HG02938 (cell line): Measurements from ENCODE around the gene CSNK2A2.

ENCODE experiments used
- ATAC-seq: cut with Tn5 transposase; IDR thresholded peaks from one replicate; pipeline ENCODE4 v1.9.1; 2021; ENCODE audit warnings: mild to moderate bottlenecking, moderate library complexity; ENCODE audit not compliant: unreplicated experiment

Gene CSNK2A2

GRCh38 chr16:58200004-58200797, 2.3 kb upstream of the CSNK2A2 start:
- no peak for ATAC-seq

GRCh38 chr16:58198803-58199411, 1.0 kb upstream of the CSNK2A2 start:
- ATAC-seq = no peak

DNA sequence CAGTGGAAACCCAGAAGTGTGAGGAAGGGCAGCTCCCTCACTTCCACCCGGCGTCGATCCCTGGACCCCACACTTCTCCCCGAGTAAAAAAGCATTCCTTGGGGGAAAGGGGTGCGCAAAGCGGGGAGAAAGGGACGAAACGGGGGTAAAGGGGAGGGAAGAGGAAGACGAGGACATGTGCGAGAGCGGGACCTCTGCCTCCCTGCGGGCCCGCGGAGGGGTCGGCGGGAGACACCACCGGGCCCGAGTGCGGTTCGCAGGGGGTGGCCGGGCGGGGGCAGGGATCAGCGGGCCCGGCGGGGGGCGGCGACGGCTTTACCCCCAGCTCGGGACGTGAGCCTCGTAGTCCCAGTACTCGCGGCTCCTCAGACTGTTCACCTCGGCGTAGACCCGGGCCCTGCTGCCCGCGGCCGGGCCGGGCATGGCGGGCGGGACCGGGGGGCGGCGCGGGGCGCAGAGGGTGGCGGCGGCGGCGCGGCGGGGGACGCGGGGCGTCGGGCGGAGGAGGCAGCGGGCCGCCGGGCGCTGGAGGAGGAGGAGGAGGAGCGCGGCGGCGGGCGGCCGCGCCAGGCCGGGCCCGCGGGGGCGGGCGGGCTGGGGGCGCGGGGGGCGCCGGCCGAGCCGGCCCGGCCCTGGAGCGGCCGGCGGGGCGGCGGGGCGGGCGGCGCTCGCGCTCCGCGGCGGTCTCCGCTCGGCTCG, 443 bp downstream of the CSNK2A2 start:
- ATAC-seq = peak; percentile 38

DNA sequence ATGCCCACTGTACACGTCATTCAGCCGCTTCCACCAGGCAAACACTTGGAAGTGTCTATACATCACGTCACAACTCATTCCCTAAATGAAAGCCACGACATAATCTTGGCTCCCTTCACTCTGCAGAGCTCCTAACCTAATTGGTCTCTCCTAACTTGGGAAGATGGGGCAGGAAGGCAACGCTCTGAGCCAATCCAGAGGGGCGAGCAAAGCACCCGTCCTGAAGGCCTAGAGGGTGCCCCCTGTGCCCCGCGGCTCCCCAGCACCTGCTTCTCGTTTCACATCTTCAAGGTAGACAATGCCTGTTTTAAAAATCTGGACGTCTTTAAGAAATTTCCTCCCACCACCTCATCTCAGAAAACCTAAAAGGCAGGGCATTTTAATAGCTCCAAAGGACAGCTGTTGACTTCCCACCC, 1.0 kb downstream of the CSNK2A2 start:
- no peak for ATAC-seq

- no peak for ATAC-seq
These were observed 2.1 kb downstream of the CSNK2A2 start for GRCh38 chr16:58195771-58196170.

GRCh38 chr16:58195344-58195743, 2.6 kb downstream of the CSNK2A2 start:
- no peak for ATAC-seq

DNA sequence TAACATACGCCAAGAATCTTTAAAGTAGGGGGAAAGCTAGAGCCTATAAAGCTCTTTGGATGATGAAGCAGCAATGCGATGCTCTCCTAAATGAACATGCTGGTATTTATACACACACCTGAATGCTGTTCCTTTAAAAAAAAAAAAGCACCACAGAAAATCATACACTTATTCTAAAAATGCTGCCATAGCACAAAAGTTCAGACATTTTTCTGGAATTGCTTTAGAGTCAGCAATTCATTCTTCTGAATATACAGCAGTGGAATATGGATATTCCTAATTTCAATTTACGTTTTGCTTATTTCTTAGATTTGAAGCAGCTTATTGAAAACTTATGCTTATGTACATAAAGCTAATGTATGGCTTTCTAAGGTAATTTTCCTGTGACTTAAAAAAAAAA, 3.1 kb downstream of the CSNK2A2 start:
- ATAC-seq = no peak

DNA sequence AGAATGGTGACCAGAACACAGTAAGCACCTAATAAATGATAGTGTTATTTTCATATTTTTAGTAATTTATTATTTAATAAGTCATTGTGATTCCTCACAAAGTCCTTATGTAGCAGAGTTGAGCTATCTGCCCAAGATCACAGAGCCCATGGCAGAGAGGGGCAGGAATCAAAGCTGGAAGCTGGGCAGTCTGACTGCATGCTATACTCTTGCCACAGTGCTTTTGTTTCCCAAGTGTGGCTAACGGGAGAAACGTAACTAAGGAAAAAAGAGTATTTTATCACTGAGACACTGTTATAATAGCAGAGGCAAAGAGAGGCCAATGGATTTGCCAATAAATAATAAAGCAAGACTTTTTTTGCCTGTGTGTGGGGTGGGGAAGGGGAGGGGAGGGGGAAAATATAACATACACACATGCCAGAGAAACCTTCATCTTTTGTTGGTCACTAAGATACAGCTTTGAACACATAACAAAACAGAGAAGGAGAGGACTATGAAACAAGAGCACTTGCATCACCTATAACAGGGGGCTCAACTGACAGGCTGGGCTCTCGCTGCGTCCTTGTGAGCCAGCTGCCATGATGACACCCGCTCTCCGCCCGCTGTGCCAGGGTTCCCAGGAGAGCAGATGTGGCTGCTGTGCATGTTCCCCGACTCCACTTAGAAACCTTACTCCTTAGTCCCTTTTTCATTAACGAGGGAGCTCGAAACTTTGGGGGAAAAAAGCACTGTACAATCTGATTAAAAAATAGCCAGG, 10.1 kb downstream of the CSNK2A2 start:
- ATAC-seq = no peak

- ATAC-seq = no peak
These were observed 10.8 kb downstream of the CSNK2A2 start for GRCh38 chr16:58187092-58187491.

DNA sequence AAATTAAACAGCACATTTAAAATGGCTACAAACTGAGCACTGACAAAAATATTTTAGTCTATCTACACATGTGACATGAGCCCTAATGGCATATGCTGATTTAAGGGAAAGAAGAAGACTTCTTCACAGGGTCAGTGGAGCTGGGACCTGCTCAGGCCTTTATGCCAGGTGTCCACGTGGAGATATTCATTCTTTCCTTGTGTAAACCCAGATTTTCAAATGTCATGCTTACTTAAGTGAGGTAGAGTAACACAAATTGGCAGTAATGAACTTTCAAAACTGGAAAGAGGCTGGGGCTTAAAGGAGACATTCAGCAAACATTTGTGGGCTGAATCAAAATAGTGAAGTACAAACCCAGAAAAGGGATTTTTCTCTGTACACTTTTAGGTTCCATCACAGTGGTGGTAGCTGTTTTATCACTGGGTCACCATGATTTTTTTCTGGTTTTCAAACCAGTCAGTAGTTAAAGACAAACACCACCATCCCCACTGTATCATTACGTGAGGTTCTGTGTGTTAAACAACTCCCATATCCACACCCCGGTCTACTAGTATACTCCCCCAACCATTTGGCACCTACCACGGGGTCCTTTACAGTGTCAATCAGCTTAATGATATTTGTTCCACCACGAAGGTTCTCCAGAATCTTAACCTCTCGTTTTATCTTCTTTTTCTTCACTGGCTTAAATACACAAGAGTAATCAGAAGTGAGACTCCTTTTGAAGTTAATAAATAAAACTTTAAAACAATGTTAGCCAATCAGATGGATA, 11.5 kb downstream of the CSNK2A2 start:
- ATAC-seq = no peak

DNA sequence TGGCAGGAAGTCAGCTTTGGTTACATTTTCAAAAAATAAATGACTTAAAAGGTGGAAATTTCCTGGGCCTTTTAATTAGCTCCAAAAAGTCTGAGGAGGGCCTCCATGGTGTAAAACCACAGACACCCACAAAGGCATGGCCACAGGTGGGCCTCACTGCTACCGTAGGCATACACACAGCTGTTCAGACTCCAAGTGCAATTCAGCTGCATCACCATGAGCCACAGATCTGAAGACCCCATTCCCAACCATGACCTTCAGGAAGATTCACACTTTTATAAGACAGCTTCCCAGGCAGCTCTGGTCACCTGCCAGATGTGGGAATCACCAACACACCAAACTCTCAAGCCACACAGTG, 20.6 kb downstream of the CSNK2A2 start:
- no peak for ATAC-seq

- ATAC-seq = no peak
These were observed 21.1 kb downstream of the CSNK2A2 start for GRCh38 chr16:58176608-58177352.

DNA sequence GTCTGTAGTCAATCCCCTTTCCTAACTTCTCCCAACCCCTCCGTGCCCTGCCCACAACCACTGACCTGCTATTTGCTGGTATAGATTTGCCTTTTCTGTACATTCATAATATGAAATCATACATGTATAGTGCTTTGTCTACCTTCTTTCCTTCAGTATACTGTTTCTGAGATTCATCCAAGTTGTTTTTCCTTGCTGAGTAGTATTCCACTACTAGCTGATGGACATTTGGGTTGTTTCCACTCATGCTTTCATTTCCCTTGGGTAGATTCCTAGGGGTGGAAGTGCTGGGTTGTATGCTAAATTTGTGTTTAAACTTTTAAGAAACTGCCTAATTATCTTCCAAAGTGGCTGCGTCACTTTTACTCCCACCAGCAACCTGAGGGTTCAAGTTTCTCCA, 27.7 kb downstream of the CSNK2A2 start:
- no peak for ATAC-seq

GRCh38 chr16:58160855-58161254, 37.1 kb downstream of the CSNK2A2 start:
- ATAC-seq = no peak

GRCh38 chr16:58158725-58159124, 39.2 kb downstream of the CSNK2A2 start:
- no peak for ATAC-seq

DNA sequence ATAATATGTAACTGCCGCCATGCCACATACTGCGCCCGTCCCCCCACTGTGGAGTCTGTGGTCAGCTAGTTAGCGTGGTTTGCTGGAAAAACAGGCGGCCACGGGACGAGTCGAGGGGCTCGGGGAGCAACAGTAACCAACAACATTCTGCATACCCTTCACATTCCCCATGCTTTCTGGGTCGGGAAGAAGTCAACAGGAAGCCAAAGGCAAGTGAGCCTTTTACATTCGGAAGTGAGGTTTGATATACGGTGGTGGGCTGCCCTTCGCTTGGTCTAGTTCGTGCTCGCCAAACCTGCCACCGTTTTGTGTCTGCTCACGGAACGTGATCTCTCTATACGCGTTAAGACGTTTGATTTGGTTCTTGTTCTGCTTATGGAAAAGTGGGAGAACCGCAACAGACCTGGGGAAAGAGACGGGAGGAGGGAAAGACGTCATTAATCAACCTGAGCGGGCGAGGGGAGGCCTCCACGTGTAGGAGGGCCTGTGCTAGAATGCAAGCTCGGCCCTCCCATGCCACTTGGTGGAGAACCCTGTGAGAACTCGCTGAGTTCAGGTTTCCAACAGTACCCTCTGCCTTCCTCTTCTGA, 39.9 kb downstream of the CSNK2A2 start:
- ATAC-seq = no peak

DNA sequence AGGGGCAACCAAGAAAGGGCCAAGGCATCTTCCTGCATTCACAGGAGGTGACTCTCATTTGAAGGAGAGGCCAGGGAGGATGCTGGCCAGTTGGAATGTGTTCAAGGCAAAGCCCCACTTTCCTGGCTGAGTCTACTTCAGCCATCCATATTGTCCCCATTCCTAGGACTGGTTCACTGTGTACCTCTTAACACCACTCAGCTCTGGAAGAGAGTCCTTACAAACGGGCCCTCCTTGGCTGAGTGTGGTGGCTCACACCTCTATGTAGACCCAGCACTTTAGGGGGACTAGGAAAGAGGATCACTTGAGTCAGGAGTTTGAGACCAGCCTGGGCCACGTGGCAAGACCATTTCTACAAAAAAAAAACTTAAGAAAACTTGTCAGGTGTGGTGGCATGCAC, 40.7 kb downstream of the CSNK2A2 start:
- ATAC-seq = no peak

DNA sequence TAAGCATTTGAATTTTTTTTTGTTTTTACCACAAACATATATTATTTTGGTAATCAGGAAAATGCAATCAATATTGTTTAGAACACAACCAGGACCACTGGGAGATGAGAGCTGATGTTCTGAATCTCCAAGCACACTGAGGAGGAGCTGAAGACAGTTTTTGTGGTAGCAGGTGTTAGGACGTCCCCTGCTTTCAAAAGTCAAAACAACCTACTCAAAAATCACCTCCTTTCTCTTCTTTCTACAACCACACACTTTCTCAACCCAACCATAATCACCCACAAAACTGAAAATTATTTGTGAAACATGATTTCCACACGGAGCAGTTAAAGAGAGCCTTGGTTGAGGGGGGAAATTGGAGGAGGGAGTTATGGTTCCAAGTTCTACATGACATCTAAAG, 42.1 kb downstream of the CSNK2A2 start:
- ATAC-seq = no peak

DNA sequence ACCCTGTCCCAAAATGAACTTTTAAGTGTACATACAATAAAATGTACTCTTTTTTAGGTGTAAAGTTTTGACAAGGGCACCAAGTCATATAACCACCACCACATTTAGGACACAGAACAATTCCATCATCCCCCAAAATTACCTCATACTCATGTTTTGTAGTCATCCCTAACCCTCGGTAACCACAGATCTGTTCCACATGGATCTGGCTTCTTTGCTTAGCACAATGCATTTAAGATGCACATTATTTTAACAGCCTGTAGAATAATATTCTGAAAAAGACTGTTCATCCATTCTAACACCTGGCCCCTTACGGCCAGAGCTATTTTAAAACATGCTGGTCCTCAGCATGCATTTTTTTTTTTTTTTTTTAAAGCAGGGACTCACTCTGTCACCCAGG, 43.6 kb downstream of the CSNK2A2 start:
- no peak for ATAC-seq
